Stimulated activated CD8-positive, alpha-beta memory T cell treated with anti-CD3 and anti-CD28 coated beads, Interleukin-12 subunit alpha, Interleukin-12 subunit beta, amount 100 ng/mL, for 1 hour (primary cell): ENCODE results near the gene SH3TC1.

Source experiments
- DNase-seq: peaks from one replicate; pipeline ENCODE4 v3.0.0-alpha.2; 2020; ENCODE audit warnings: low read depth

Gene SH3TC1

GRCh38 chr4:8198206-8198905 lies 734 bp upstream of the SH3TC1 start:
- DNase-seq: no peak

GRCh38 chr4:8199594-8200301 lies 658 bp downstream of the SH3TC1 start:
- DNase-seq: no peak

GRCh38 chr4:8200302-8200975 lies 1.3 kb downstream of the SH3TC1 start:
- no peak for DNase-seq

- DNase-seq: no peak
These were observed 2.3 kb downstream of the SH3TC1 start for GRCh38 chr4:8201321-8201781.

GRCh38 chr4:8202108-8203051 lies 3.3 kb downstream of the SH3TC1 start:
- no peak for DNase-seq

GRCh38 chr4:8203052-8203401 lies 3.9 kb downstream of the SH3TC1 start:
- DNase-seq: no peak

- DNase-seq: no peak
These were observed 4.7 kb downstream of the SH3TC1 start for GRCh38 chr4:8203817-8204216.

- no peak for DNase-seq
These were observed 5.6 kb downstream of the SH3TC1 start for GRCh38 chr4:8204576-8205227.

- no peak for DNase-seq
These were observed 6.2 kb downstream of the SH3TC1 start for GRCh38 chr4:8205241-8205707.

GRCh38 chr4:8205749-8206611 lies 6.9 kb downstream of the SH3TC1 start:
- DNase-seq: no peak

- DNase-seq: no peak
These were observed 8.2 kb downstream of the SH3TC1 start for GRCh38 chr4:8207314-8207713.

GRCh38 chr4:8208565-8208964 lies 9.5 kb downstream of the SH3TC1 start:
- DNase-seq: no peak

- no peak for DNase-seq
These were observed 10.2 kb downstream of the SH3TC1 start for GRCh38 chr4:8209181-8209874.

- no peak for DNase-seq
These were observed 10.9 kb downstream of the SH3TC1 start for GRCh38 chr4:8210010-8210409.

- DNase-seq: no peak
These were observed 11.5 kb downstream of the SH3TC1 start for GRCh38 chr4:8210616-8211015.

GRCh38 chr4:8211251-8211650 lies 12.2 kb downstream of the SH3TC1 start:
- DNase-seq: no peak

- DNase-seq: no peak
These were observed 12.9 kb downstream of the SH3TC1 start for GRCh38 chr4:8211737-8212581.

GRCh38 chr4:8212622-8213021 lies 13.5 kb downstream of the SH3TC1 start:
- no peak for DNase-seq

- DNase-seq: no peak
These were observed 14.0 kb downstream of the SH3TC1 start for GRCh38 chr4:8213121-8213520.
